A549 treated with Mapracorat at 1 μM for 4 hours (cell line): Measurements from ENCODE around the gene ZNF236. TPM values are rescaled to one million over a fixed set of nuclear protein-coding genes. Genes with fewer than 3 reads are reported as not detected.

ENCODE experiments used
- total RNA-seq: library from RNA; stranded (reverse); fragments of 200-300 nt; extraction: Qiagen RNA extraction; gene quantifications from 5 replicates; pipeline ENCODE4 v1.2.3, GENCODE V29; 2022

Gene ZNF236
- 2.0 to 3.1 TPM (median 2.6 TPM) in 5 replicates for total RNA-seq

GRCh38 chr18:76822506-76823160 lies at the start of gene ZNF236:
ZNF236 (plus strand) TSS chr18:76822557; CDS start chr18:76822608, 51 bp downstream.

